ENCODE results near the gene POU2AF1. TPM values are rescaled to one million over a fixed set of nuclear protein-coding genes. Genes with fewer than 3 reads are reported as not detected.

The POU2AF1 gene
- polyA plus RNA-seq, 2 of the 4 experiments (the other 2 are of a cell fraction): not detected

- DNase-seq (ENCODE audit: low read depth in 1 of 2, low spot score in 1 of 2) (no peak), FAIRE-seq (no peak), ATAC-seq (no peak)
- ChIA-PET CTCF (interaction anchor here (0.7 to 2.0 kb wide), 2 partner anchors 8 to 13 kb away, joined by 3 to 9 read pairs; no protein-coding TSS in a partner anchor), POLR2A (no interaction called here)
- no peak overlapping the region for H3K4me3 ChIP-seq
- H3K9me3 ChIP-seq: no peaks in the 10 kb centered on the region
- no peak overlapping the region for H3K4me2 ChIP-seq
- 37% methylated on average over 6 of the region's 6 CpGs for WGBS (ENCODE audit: missing lambda C conversion rate)
- H3K4me1 ChIP-seq: no peaks in the 10 kb centered on the region
- H3K27ac ChIP-seq: no peak overlapping the region
- no peak for TF ChIP-seq CEBPB (IDR thresholded peaks at IDR 0.05)
- no peak for TF ChIP-seq HOXB5 (CRISPR knock-in tag; IDR thresholded peaks at IDR 0.05)
- no peak for TF ChIP-seq TP53 (CRISPR knock-in tag; IDR thresholded peaks at IDR 0.05)
- TF ChIP-seq PHF8 (IDR thresholded peaks at IDR 0.05; ENCODE audit: borderline replicate concordance, low read depth): no peak
- TF ChIP-seq HOXA7 (CRISPR knock-in tag; IDR thresholded peaks at IDR 0.05): no peak
- TF ChIP-seq, protein P1, sequence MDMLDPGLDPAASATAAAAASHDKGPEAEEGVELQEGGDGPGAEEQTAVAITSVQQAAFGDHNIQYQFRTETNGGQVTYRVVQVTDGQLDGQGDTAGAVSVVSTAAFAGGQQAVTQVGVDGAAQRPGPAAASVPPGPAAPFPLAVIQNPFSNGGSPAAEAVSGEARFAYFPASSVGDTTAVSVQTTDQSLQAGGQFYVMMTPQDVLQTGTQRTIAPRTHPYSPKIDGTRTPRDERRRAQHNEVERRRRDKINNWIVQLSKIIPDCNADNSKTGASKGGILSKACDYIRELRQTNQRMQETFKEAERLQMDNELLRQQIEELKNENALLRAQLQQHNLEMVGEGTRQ (IDR thresholded peaks at IDR 0.05): no peak
- TF ChIP-seq, protein P2, sequence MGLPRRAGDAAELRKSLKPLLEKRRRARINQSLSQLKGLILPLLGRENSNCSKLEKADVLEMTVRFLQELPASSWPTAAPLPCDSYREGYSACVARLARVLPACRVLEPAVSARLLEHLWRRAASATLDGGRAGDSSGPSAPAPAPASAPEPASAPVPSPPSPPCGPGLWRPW (IDR thresholded peaks at IDR 0.05): no peak
- TF ChIP-seq KDM1A (IDR thresholded peaks at IDR 0.05; ENCODE audit: low read depth): no peak
- TF ChIP-seq, protein P3, sequence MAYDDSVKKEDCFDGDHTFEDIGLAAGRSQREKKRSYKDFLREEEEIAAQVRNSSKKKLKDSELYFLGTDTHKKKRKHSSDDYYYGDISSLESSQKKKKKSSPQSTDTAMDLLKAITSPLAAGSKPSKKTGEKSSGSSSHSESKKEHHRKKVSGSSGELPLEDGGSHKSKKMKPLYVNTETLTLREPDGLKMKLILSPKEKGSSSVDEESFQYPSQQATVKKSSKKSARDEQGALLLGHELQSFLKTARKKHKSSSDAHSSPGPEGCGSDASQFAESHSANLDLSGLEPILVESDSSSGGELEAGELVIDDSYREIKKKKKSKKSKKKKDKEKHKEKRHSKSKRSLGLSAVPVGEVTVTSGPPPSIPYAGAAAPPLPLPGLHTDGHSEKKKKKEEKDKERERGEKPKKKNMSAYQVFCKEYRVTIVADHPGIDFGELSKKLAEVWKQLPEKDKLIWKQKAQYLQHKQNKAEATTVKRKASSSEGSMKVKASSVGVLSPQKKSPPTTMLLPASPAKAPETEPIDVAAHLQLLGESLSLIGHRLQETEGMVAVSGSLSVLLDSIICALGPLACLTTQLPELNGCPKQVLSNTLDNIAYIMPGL (CRISPR knock-in tag; IDR thresholded peaks at IDR 0.05; ENCODE audit: borderline replicate concordance): no peak
- TF ChIP-seq JUN (IDR thresholded peaks at IDR 0.05): no peak
- TF ChIP-seq ZNF302 (CRISPR knock-in tag; IDR thresholded peaks at IDR 0.05): no peak
- no peak for TF ChIP-seq ZSCAN20 (CRISPR knock-in tag; IDR thresholded peaks at IDR 0.05)
- no peak for TF ChIP-seq FOXS1 (CRISPR knock-in tag; IDR thresholded peaks at IDR 0.05)
- no peak for TF ChIP-seq CHD2 (IDR thresholded peaks at IDR 0.05; ENCODE audit: low read length, partially characterized antibody)
- no peak for TF ChIP-seq RFX5 (IDR thresholded peaks at IDR 0.05)
- TF ChIP-seq MAZ (IDR thresholded peaks at IDR 0.05; ENCODE audit: borderline replicate concordance, low read depth, low read length): no peak
- no peak for TF ChIP-seq RNF2 (IDR thresholded peaks at IDR 0.05; ENCODE audit: borderline replicate concordance, low read depth)
- TF ChIP-seq REST (IDR thresholded peaks at IDR 0.05): no peak
- no peak for TF ChIP-seq HEYL (CRISPR knock-in tag; IDR thresholded peaks at IDR 0.05)
- no peak for TF ChIP-seq HOXB13 (CRISPR knock-in tag; IDR thresholded peaks at IDR 0.05; ENCODE audit: low read depth)
These were observed 30.0 kb upstream of the POU2AF1 start for GRCh38 chr11:111408789-111409727.
